Keratinocyte (primary cell): ENCODE results near the gene CCNK. TPM values are rescaled to one million over a fixed set of nuclear protein-coding genes. Genes with fewer than 3 reads are reported as not detected.

ENCODE experiments used
- DNase-seq: peaks from one replicate; pipeline ENCODE4 v3.0.0-alpha.2; 2011; ENCODE audit warnings: low read depth, missing footprints, low spot score
- FAIRE-seq: peaks from 2 replicates; lab custom pipeline; 2011; peaks lifted over from hg19 to GRCh38; lab: Jason Lieb, UNC
- H2AFZ ChIP-seq: 2 replicates; pipeline ENCODE4 v1.6.0; 2012; ENCODE audit warnings: low read length, control low read depth, inconsistent platforms; ENCODE audit not compliant: control insufficient read depth
- H3K27ac ChIP-seq: 2 replicates; pipeline ENCODE4 v1.5.1; 2011; ENCODE audit warnings: low read length; ENCODE audit not compliant: control insufficient read depth, insufficient read depth
- H3K27me3 ChIP-seq: 3 replicates; pipeline ENCODE4 v1.6.0; 2011; ENCODE audit warnings: low read length; ENCODE audit not compliant: control insufficient read depth, insufficient read depth; ENCODE audit errors: extremely low read depth
- H3K36me3 ChIP-seq, 2 experiments: 2 replicates in 1 of 2; 3 replicates in 1 of 2; pipeline ENCODE4 v1.5.1; 2011; ENCODE audit warnings: low read length in 2 of 2, mild to moderate bottlenecking in 1 of 2; ENCODE audit not compliant: control insufficient read depth in 2 of 2, insufficient read depth in 2 of 2; ENCODE audit errors: extremely low read depth in 1 of 2
- H3K4me1 ChIP-seq: 3 replicates; pipeline ENCODE4 v1.5.1; 2011; ENCODE audit warnings: low read length; ENCODE audit not compliant: control insufficient read depth, insufficient read depth; ENCODE audit errors: extremely low read depth
- H3K4me2 ChIP-seq: 3 replicates; pipeline ENCODE4 v1.6.0; 2011; ENCODE audit warnings: low read depth, low read length; ENCODE audit not compliant: control insufficient read depth, insufficient read depth; ENCODE audit errors: extremely low read depth
- H3K4me3 ChIP-seq, 3 experiments: fragments of 200-600 bp in 1 of 3; sonication (generic) in 1 of 3; 2 replicates in 2 of 3; 3 replicates in 1 of 3; pipeline ENCODE4 v1.5.1; 2011 to 2016; ENCODE audit warnings: low read length in 3 of 3, mild to moderate bottlenecking in 3 of 3, control low read depth in 2 of 3, inconsistent platforms in 1 of 3, low read depth in 1 of 3, mixed read lengths in 1 of 3, mixed run types in 1 of 3, moderate library complexity in 1 of 3; ENCODE audit not compliant: control insufficient read depth in 2 of 3, insufficient read depth in 2 of 3; ENCODE audit errors: extremely low read depth in 1 of 3
- H3K79me2 ChIP-seq: 2 replicates; pipeline ENCODE4 v1.6.0; 2012; ENCODE audit warnings: low read length; ENCODE audit not compliant: control insufficient read depth, insufficient read depth
- H3K9ac ChIP-seq: 3 replicates; pipeline ENCODE4 v1.6.0; 2011; ENCODE audit warnings: low read length; ENCODE audit not compliant: control insufficient read depth, insufficient read depth; ENCODE audit errors: extremely low read depth
- H3K9me1 ChIP-seq: 3 replicates; pipeline ENCODE4 v1.6.0; 2011; ENCODE audit warnings: low read length; ENCODE audit not compliant: control insufficient read depth, insufficient read depth; ENCODE audit errors: extremely low read depth
- H3K9me3 ChIP-seq: 2 replicates; pipeline ENCODE4 v1.5.1; 2012; ENCODE audit warnings: low read depth, low read length; ENCODE audit not compliant: control insufficient read depth
- H4K20me1 ChIP-seq: 3 replicates; pipeline ENCODE4 v1.6.0; 2011; ENCODE audit warnings: low read length; ENCODE audit not compliant: control insufficient read depth, insufficient read depth; ENCODE audit errors: extremely low read depth
- CTCF ChIP-seq, 3 experiments: IDR thresholded peaks in 1 of 3; conservative IDR thresholded peaks in 1 of 3; optimal IDR thresholded peaks in 1 of 3; 2 replicates in 2 of 3; 3 replicates in 1 of 3; pipeline versions ENCODE3 to v1.5.1; 2011; ENCODE audit warnings: low read length in 3 of 3, mild to moderate bottlenecking in 3 of 3, moderate library complexity in 2 of 3, control low read depth in 1 of 3, inconsistent platforms in 1 of 3; ENCODE audit not compliant: insufficient read depth in 2 of 3; ENCODE audit errors: extremely low read depth in 1 of 3
- EZH2 ChIP-seq: IDR thresholded peaks from one replicate; pipeline ENCODE4 v1.6.1; 2012; ENCODE audit warnings: inconsistent platforms, mild to moderate bottlenecking, low read length, moderate library complexity
- dilution Hi-C: fragments of 300-500 bp; cut with MboI; formaldehyde crosslinking; loops from one replicate; pipeline ENCODE4 v1.7.0; 2020; ENCODE audit warnings: low sequenced_read_pairs; ENCODE audit not compliant: extremely low pct_ligation_motif_present
- polyA plus RNA-seq, 5 experiments: library from polyadenylated mRNA; depleted of rRNA in 3 of 5; stranded (reverse) in 3 of 5; stranded (forward) in 1 of 5; unstranded in 1 of 5; fragments of >200 nt; gene quantifications; 1 replicate in 1 of 5; 2 replicates in 3 of 5; 3 replicates in 1 of 5; pipeline versions ENCODE4 v1.2.1 to v1.2.3, GENCODE V29; 2011 to 2012; ENCODE audit warnings: missing spikeins in 2 of 5, low read depth in 1 of 5, low replicate concordance in 1 of 5

CCNK gene
- polyA plus RNA-seq, 1 donor (not counting 4 experiments of a cell fraction or from before 2014, with no cell fraction given), result 12.8 TPM

GRCh38 chr14:99513946-99514551, 32.8 kb downstream of the CCNK start:
- Histone ChIP-seq H3K27ac (no peak overlapping the region), H3K4me3 (no peak overlapping the region), H3K4me1 (no peaks in the 10 kb centered on the region), H3K9me3 (no peaks in the 10 kb centered on the region), H3K9ac (no peak overlapping the region), H2AFZ (no peak overlapping the region), H3K27me3 (no peaks in the 10 kb centered on the region), H4K20me1 (peaks cover 9% of the 10 kb centered on the region), H3K36me3 (peaks cover 23 to 28% of the 10 kb centered on the region in 2 experiments), H3K79me2 (peaks cover 19% of the 10 kb centered on the region), H3K4me2 (no peak overlapping the region), H3K9me1 (no peaks in the 10 kb centered on the region)
- DNase-seq, result no peak
- dilution Hi-C loops, result no loop called here
- no peak for TF ChIP-seq EZH2
- no peak for TF ChIP-seq CTCF (optimal IDR thresholded peaks at IDR 0.05 in 1 of 3, IDR thresholded peaks at IDR 0.05 in 1 of 3, conservative IDR thresholded peaks at IDR 0.05 in 1 of 3; ENCODE audit: extremely low read depth in 1 of 3, insufficient read depth in 2 of 3, low read length in 3 of 3)
- no peak for FAIRE-seq

DNA sequence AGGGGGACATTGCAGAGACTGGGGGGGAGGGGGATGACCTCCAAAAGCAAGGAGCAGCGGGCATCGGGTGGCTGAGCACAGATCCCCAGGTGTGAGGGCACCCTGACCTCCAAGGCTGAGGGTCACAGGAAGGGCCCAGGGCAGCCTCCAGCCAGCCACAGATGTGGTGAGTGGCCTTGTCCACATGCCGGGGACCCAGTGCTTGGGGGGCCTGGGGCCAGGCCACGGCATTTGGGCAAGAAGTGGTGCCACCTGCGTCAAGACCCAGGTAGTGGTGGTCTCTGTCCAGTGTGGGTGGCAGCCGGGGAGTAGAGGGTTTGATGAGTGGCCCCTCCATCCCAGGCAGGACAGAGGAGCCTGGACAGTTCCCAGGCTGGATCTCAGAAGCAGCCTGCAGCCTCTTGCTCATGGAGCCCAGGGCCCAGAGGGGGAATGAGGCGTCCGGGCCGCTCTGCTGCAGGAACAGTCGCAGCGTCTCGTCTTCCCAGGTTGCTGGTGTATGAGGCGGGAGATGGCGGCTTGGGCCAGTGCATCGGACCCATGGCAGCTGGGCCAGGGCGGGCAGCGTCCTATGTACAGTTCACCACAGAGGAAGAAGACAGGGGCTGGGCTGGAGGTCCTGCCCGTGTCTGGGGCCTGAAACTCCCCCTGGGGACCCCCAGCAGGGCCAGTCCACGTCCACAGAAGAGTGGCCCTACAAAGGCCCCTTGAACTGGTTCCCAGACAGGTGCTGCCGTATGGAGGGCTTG, 33.5 kb downstream of the CCNK start:
- Histone ChIP-seq H3K9ac (no peak overlapping the region), H3K27ac (no peak overlapping the region), H3K4me2 (no peak overlapping the region), H3K79me2 (peaks cover 18% of the 10 kb centered on the region), H4K20me1 (peaks cover 5% of the 10 kb centered on the region), H3K4me3 (no peak overlapping the region), H3K36me3 (peaks cover 18 to 21% of the 10 kb centered on the region in 2 experiments), H3K27me3 (no peaks in the 10 kb centered on the region), H3K9me1 (no peaks in the 10 kb centered on the region), H3K4me1 (no peaks in the 10 kb centered on the region), H2AFZ (no peak overlapping the region), H3K9me3 (no peaks in the 10 kb centered on the region)
- TF ChIP-seq CTCF (optimal IDR thresholded peaks at IDR 0.05 in 1 of 3, IDR thresholded peaks at IDR 0.05 in 1 of 3, conservative IDR thresholded peaks at IDR 0.05 in 1 of 3; ENCODE audit: extremely low read depth in 1 of 3, insufficient read depth in 2 of 3, low read length in 3 of 3), result no peak
- TF ChIP-seq EZH2, result no peak
- no peak for FAIRE-seq
- dilution Hi-C loops, result no loop called here
- no peak for DNase-seq
